ENCODE data around the gene TRIM52. TPM values are rescaled to one million over a fixed set of nuclear protein-coding genes. Genes with fewer than 3 reads are reported as not detected.

Gene TRIM52
- total and polyA plus RNA-seq, 9 of the 15 experiments (the other 6 are each of a cell fraction or from before 2014, with no cell fraction given) = 3.3 to 21.9 (median 13.5) TPM

- TF ChIP-seq MLX (CRISPR knock-in tag; conservative IDR thresholded peaks at IDR 0.05) (no peak), ZNF124 (CRISPR knock-in tag; IDR thresholded peaks at IDR 0.05) (no peak), ZNF583 (CRISPR knock-in tag; IDR thresholded peaks at IDR 0.05) (no peak), ETV1 (tag; conservative IDR thresholded peaks at IDR 0.05; ENCODE audit: low read depth) (no peak), FOXK1 (CRISPR knock-in tag; IDR thresholded peaks at IDR 0.05; ENCODE audit: borderline replicate concordance) (no peak), ARID4B (CRISPR knock-in tag; IDR thresholded peaks at IDR 0.05) (no peak; the same call in none of the 2 replicates), ZNF277 (CRISPR knock-in tag; IDR thresholded peaks at IDR 0.05; ENCODE audit: borderline replicate concordance) (no peak), HIVEP1 (CRISPR knock-in tag; IDR thresholded peaks at IDR 0.05) (no peak), GTF2B (IDR thresholded peaks at IDR 0.05; ENCODE audit: extremely low read depth, insufficient read length) (no peak), SMAD4 (CRISPR knock-in tag; conservative IDR thresholded peaks at IDR 0.05) (no peak), MYNN (IDR thresholded peaks at IDR 0.05) (no peak), MYNN (CRISPR knock-in tag; IDR thresholded peaks at IDR 0.05) (no peak), KLF13 (tag; IDR thresholded peaks at IDR 0.05; ENCODE audit: borderline replicate concordance, low read depth) (no peak), DMBX1 (CRISPR knock-in tag; IDR thresholded peaks at IDR 0.05; ENCODE audit: borderline replicate concordance) (no peak), THRA (IDR thresholded peaks at IDR 0.05) (no peak), FOSL1 (tag; conservative IDR thresholded peaks at IDR 0.05) (no peak)
These were observed 15.3 kb downstream of the TRIM52 start (continued) for GRCh38 chr5:181245427-181246275.
